Activated CD4-positive, alpha-beta T cell treated with anti-CD3 and anti-CD28 coated beads, Interleukin-2, amount 10 ng/mL, durations not matched to agents 7 days and 5 days (primary cell): ENCODE data around the gene SIGLEC1. TPM values are rescaled to one million over a fixed set of nuclear protein-coding genes. Genes with fewer than 3 reads are reported as not detected.

Experiments used
- CTCF ChIA-PET: fragments of 350-600 bp; sonication (Branson Sonifier 250); formaldehyde crosslinking; loops from one replicate; lab custom pipeline; 2021; ENCODE audit warnings: antibody characterized with exemption; lab: Charles Lee
- POLR2A ChIA-PET: fragments of 350-600 bp; sonication (Branson Sonifier 250); formaldehyde crosslinking; loops from one replicate; lab custom pipeline; 2021; ENCODE audit warnings: antibody characterized with exemption; lab: Charles Lee
- DNase-seq: peaks from one replicate; pipeline ENCODE4 v3.0.0-alpha.2; 2020
- H3K27ac Mint-ChIP-seq: one replicate; pipeline ENCODE4 v1.8.0; 2021; ENCODE audit warnings: mild to moderate bottlenecking, moderate library complexity, mixed read lengths
- H3K27me3 Mint-ChIP-seq: one replicate; pipeline ENCODE4 v1.8.0; 2021; ENCODE audit warnings: mixed read lengths
- H3K36me3 Mint-ChIP-seq: one replicate; pipeline ENCODE4 v1.8.0; 2021; ENCODE audit warnings: low read depth, mixed read lengths
- H3K4me1 Mint-ChIP-seq: one replicate; pipeline ENCODE4 v1.8.0; 2021; ENCODE audit warnings: mixed read lengths
- H3K4me3 Mint-ChIP-seq: one replicate; pipeline ENCODE4 v1.8.0; 2021; ENCODE audit warnings: mild to moderate bottlenecking, moderate library complexity, mixed read lengths
- H3K9me3 Mint-ChIP-seq: one replicate; pipeline ENCODE4 v1.8.0; 2021; ENCODE audit warnings: mixed read lengths
- total RNA-seq, 2 experiments: library from RNA; stranded (reverse); gene quantifications; one replicate each; pipeline ENCODE4 v1.2.3, GENCODE V29; 2021

The SIGLEC1 gene
- total RNA-seq, 2 experiments from 2014 or later = not detected

GRCh38 chr20:3690413-3690812, 22.0 kb downstream of the SIGLEC1 start:
- Mint-ChIP-seq H3K9me3 (no peaks in the 10 kb centered on the region), H3K27ac (no peak overlapping the region), H3K4me3 (no peak overlapping the region), H3K4me1 (no peaks in the 10 kb centered on the region), H3K36me3 (no peaks in the 10 kb centered on the region), H3K27me3 (peaks cover 10% of the 10 kb centered on the region)
- POLR2A ChIA-PET = no interaction called here
- no peak for DNase-seq
- CTCF ChIA-PET = no interaction called here

- POLR2A ChIA-PET = no interaction called here
- CTCF ChIA-PET = interaction anchor here (1.1 kb wide), 1 partner anchor 8 kb away, joined by 3 read pairs; no protein-coding TSS in a partner anchor
- Mint-ChIP-seq H3K36me3 (no peaks in the 10 kb centered on the region), H3K27me3 (peaks cover 13% of the 10 kb centered on the region), H3K27ac (no peak overlapping the region), H3K4me1 (no peaks in the 10 kb centered on the region), H3K4me3 (no peak overlapping the region), H3K9me3 (no peaks in the 10 kb centered on the region)
- no peak for DNase-seq
Measured at GRCh38 chr20:3689978-3690377, 22.4 kb downstream of the SIGLEC1 start.

- CTCF ChIA-PET = interaction anchor here (1.0 kb wide), 1 partner anchor 168 kb away, joined by 3 read pairs; no protein-coding TSS in a partner anchor
- Mint-ChIP-seq H3K4me1 (no peaks in the 10 kb centered on the region), H3K4me3 (no peak overlapping the region), H3K36me3 (no peaks in the 10 kb centered on the region), H3K27me3 (peaks cover 29% of the 10 kb centered on the region), H3K27ac (no peak overlapping the region), H3K9me3 (no peaks in the 10 kb centered on the region)
- POLR2A ChIA-PET = no interaction called here
- DNase-seq = no peak
Measured at GRCh38 chr20:3687655-3688054, 24.7 kb downstream of the SIGLEC1 start.

GRCh38 chr20:3686867-3687321, 25.5 kb downstream of the SIGLEC1 start:
- H3K36me3 Mint-ChIP-seq = no peaks in the 10 kb centered on the region
- DNase-seq = no peak
- no peak overlapping the region for H3K27ac Mint-ChIP-seq
- H3K4me1 Mint-ChIP-seq = no peaks in the 10 kb centered on the region
- H3K4me3 Mint-ChIP-seq = no peak overlapping the region
- ChIA-PET POLR2A (no interaction called here), CTCF (no interaction called here)
- H3K27me3 Mint-ChIP-seq = peaks cover 33% of the 10 kb centered on the region
- H3K9me3 Mint-ChIP-seq = no peaks in the 10 kb centered on the region

GRCh38 chr20:3686421-3686820, 26.0 kb downstream of the SIGLEC1 start:
- no peak overlapping the region for H3K4me3 Mint-ChIP-seq
- POLR2A ChIA-PET = no interaction called here
- H3K27me3 Mint-ChIP-seq = peaks cover 35% of the 10 kb centered on the region
- no peak overlapping the region for H3K27ac Mint-ChIP-seq
- CTCF ChIA-PET = interaction anchor here (1.1 kb wide), 1 partner anchor 10 kb away, joined by 4 read pairs; no protein-coding TSS in a partner anchor
- H3K4me1 Mint-ChIP-seq = no peaks in the 10 kb centered on the region
- no peaks in the 10 kb centered on the region for H3K36me3 Mint-ChIP-seq
- no peak for DNase-seq
- H3K9me3 Mint-ChIP-seq = no peaks in the 10 kb centered on the region

GRCh38 chr20:3685341-3685740, 27.1 kb downstream of the SIGLEC1 start:
- ChIA-PET CTCF (interaction anchor here (1.1 kb wide), 2 partner anchors 9 to 13 kb away, joined by 4 read pairs; no protein-coding TSS in a partner anchor), POLR2A (no interaction called here)
- H3K4me1 Mint-ChIP-seq = no peaks in the 10 kb centered on the region
- no peak overlapping the region for H3K27ac Mint-ChIP-seq
- H3K36me3 Mint-ChIP-seq = no peaks in the 10 kb centered on the region
- peaks cover 46% of the 10 kb centered on the region for H3K27me3 Mint-ChIP-seq
- no peaks in the 10 kb centered on the region for H3K9me3 Mint-ChIP-seq
- no peak for DNase-seq
- H3K4me3 Mint-ChIP-seq = no peak overlapping the region

GRCh38 chr20:3681931-3682781, 30.2 kb downstream of the SIGLEC1 start, which contains the start of gene ADAM33:
ADAM33 (minus strand) TSS chr20:3682010; CDS start chr20:3682004, 6 bp downstream.
- Mint-ChIP-seq H3K4me1 (no peaks in the 10 kb centered on the region), H3K27ac (no peak within 1 kb of the TSS), H3K36me3 (no peaks in the 10 kb centered on the region), H3K27me3 (peaks cover 57% of the 10 kb centered on the region), H3K9me3 (no peaks in the 10 kb centered on the region), H3K4me3 (no peak within 1 kb of the TSS)
- ChIA-PET CTCF (interaction anchor here (1.4 kb wide), 1 partner anchor 26 kb away, joined by 4 read pairs; no protein-coding TSS in a partner anchor), POLR2A (no interaction called here)
- DNase-seq = no peak

GRCh38 chr20:3681352-3681930, 31.0 kb downstream of the SIGLEC1 start:
- Mint-ChIP-seq H3K27ac (no peak overlapping the region), H3K36me3 (no peaks in the 10 kb centered on the region), H3K4me1 (peaks cover 3% of the 10 kb centered on the region), H3K4me3 (no peak overlapping the region), H3K27me3 (peaks cover 59% of the 10 kb centered on the region), H3K9me3 (no peaks in the 10 kb centered on the region)
- POLR2A ChIA-PET = no interaction called here
- CTCF ChIA-PET = interaction anchor here (1.2 to 1.7 kb wide), 2 partner anchors 14 to 26 kb away, joined by 3 read pairs; no protein-coding TSS in a partner anchor
- no peak for DNase-seq

- no peak for DNase-seq
- peaks cover 55% of the 10 kb centered on the region for H3K27me3 Mint-ChIP-seq
- H3K4me1 Mint-ChIP-seq = peaks cover 3% of the 10 kb centered on the region
- no peak overlapping the region for H3K27ac Mint-ChIP-seq
- CTCF ChIA-PET = interaction anchor here (1.2 to 1.7 kb wide), 2 partner anchors 15 to 27 kb away, joined by 3 read pairs; no protein-coding TSS in a partner anchor
- no peaks in the 10 kb centered on the region for H3K9me3 Mint-ChIP-seq
- POLR2A ChIA-PET = no interaction called here
- no peaks in the 10 kb centered on the region for H3K36me3 Mint-ChIP-seq
- H3K4me3 Mint-ChIP-seq = no peak overlapping the region
Measured at GRCh38 chr20:3680701-3681351, 31.6 kb downstream of the SIGLEC1 start.

GRCh38 chr20:3679749-3680700, 32.4 kb downstream of the SIGLEC1 start:
- Mint-ChIP-seq H3K4me3 (no peak overlapping the region), H3K27me3 (peaks cover 58% of the 10 kb centered on the region), H3K9me3 (no peaks in the 10 kb centered on the region), H3K4me1 (peaks cover 3% of the 10 kb centered on the region), H3K36me3 (no peaks in the 10 kb centered on the region), H3K27ac (no peak overlapping the region)
- ChIA-PET CTCF (interaction anchor here (0.6 to 1.7 kb wide), 3 partner anchors 15 to 205 kb away, joined by 3 read pairs; no protein-coding TSS in a partner anchor), POLR2A (no interaction called here)
- DNase-seq = no peak

GRCh38 chr20:3678856-3679720, 33.3 kb downstream of the SIGLEC1 start:
- Mint-ChIP-seq H3K4me3 (no peak overlapping the region), H3K27ac (no peak overlapping the region), H3K27me3 (peaks cover 60% of the 10 kb centered on the region), H3K4me1 (peaks cover 3% of the 10 kb centered on the region), H3K9me3 (no peaks in the 10 kb centered on the region), H3K36me3 (no peaks in the 10 kb centered on the region)
- ChIA-PET POLR2A (no interaction called here), CTCF (interaction anchor here (0.6 to 2.2 kb wide), 4 partner anchors 13 to 204 kb away, joined by 3 to 6 read pairs (median 3); no protein-coding TSS in a partner anchor)
- DNase-seq = no peak
